Measurements from ENCODE around the gene SLC1A2. TPM values are rescaled to one million over a fixed set of nuclear protein-coding genes. Genes with fewer than 3 reads are reported as not detected.

Gene SLC1A2
- total RNA-seq, 2 experiments from 2014 or later: not detected

DNA sequence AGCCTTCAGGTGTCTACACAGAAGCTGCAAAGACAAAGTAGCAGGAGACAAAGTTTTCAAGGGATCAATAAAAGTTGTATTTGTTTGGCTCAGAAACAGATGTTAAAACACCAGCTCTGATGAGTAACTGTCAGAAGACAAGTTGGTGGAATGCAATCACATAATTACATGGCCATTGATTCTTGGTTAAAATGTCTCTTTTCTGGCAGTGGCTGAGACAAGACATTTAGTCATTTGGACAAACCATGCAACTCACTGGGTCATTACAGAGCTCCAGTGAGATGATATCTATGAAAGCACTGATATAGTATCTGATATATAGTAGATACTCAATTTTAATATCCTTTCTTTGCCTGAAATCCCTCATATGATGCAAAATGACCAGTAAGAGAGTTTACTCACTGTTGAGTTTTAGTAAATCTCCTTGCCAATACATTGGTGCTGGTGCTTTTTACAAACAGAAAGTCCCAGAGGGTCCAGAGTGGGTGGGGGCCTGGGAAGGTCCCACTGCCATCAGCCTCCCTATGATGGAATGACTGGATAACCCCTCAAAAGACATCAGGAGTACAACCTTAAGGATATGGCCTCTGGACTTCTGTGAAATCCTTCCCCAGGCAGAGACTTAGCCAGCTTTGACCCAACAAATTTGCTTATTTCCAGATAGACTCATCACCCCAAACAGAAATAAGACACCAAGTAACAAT, 95.0 kb downstream of the SLC1A2 start:
- Histone ChIP-seq H4K20me1 (ENCODE audit: insufficient read depth, low read length) (no peaks in the 10 kb centered on the region), H3K27ac (ENCODE audit: low read depth, low read length, poor library complexity, severe bottlenecking) (no peak overlapping the region), H3K4me3 (ENCODE audit: low read depth, low read length, poor library complexity, severe bottlenecking) (no peak overlapping the region), H3K4me1 (ENCODE audit: insufficient read depth, low read length, poor library complexity, severe bottlenecking) (no peaks in the 10 kb centered on the region), H3K79me2 (ENCODE audit: insufficient read depth, low read depth, low read length) (no peaks in the 10 kb centered on the region), H3K9me2 (ENCODE audit: insufficient read depth, low read length) (no peaks in the 10 kb centered on the region), H3K4me2 (ENCODE audit: low read length) (no peak overlapping the region), H2AFZ (ENCODE audit: low read length) (no peak overlapping the region), H3K36me3 (ENCODE audit: insufficient read depth, low read length) (no peaks in the 10 kb centered on the region), H3K9me3 (ENCODE audit: low read length) (no peaks in the 10 kb centered on the region)
- CTCF ChIA-PET (ENCODE audit: unreplicated experiment): no interaction called here
- POLR2A ChIA-PET: interaction anchor here (0.5 kb wide), 1 partner anchor 299 kb away, joined by 3 read pairs; no protein-coding TSS in a partner anchor
- TF ChIP-seq CTCF (conservative IDR thresholded peaks at IDR 0.05; ENCODE audit: low read length) (no peak), EZH2phosphoT487 (IDR thresholded peaks at IDR 0.05; ENCODE audit: borderline replicate concordance, low read depth, low read length) (no peak)
- no peak for DNase-seq (ENCODE audit: low spot score)
- intact Hi-C loops (cut with micrococcal nuclease; ENCODE audit: unreplicated experiment): no loop called here
- BruUV-seq (replicated peaks): no TSS peak

DNA sequence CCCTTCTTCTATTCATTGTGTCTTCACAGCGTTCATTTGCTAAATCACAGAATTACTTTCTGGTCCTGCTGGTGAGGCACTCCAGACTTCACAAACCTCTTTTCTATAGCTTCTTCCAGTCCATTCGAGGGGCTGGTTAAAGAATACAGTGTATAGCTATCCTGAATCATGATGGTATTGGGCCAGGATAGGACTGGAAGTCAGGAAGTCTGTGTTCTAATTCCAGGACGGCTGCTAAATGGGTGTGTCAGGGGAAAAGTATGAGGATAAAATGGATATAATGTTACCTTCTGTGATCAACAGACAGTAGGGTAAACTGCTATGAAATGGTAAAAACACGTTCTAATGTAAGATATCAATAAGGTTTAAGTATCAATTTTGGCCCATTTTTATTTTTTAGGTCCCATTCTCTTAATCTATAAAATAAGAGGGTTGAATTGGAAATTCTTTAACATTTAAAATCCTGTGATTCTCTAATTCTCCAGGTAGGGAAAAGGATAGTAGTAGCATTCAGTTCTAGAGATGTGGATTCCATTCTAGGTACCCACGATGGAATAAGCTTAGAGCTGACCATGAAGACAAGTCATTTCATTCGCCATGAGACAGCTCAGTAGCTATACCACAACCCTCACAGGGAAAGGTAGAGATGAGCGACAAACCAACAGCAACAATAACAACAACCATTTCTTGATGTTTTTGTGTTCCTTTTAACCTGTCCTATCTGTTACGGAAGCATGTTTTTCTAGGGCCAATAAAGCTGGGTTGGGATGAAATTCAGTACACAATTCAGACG, 96.1 kb downstream of the SLC1A2 start:
- BruUV-seq (replicated peaks): no TSS peak
- Histone ChIP-seq H3K36me3 (ENCODE audit: insufficient read depth, low read length) (no peaks in the 10 kb centered on the region), H4K20me1 (ENCODE audit: insufficient read depth, low read length) (no peaks in the 10 kb centered on the region), H3K4me2 (ENCODE audit: low read length) (no peak overlapping the region), H3K9me2 (ENCODE audit: insufficient read depth, low read length) (no peaks in the 10 kb centered on the region), H2AFZ (ENCODE audit: low read length) (no peak overlapping the region), H3K27ac (ENCODE audit: low read depth, low read length, poor library complexity, severe bottlenecking) (no peak overlapping the region), H3K79me2 (ENCODE audit: insufficient read depth, low read depth, low read length) (no peaks in the 10 kb centered on the region), H3K9me3 (ENCODE audit: low read length) (no peaks in the 10 kb centered on the region), H3K4me1 (ENCODE audit: insufficient read depth, low read length, poor library complexity, severe bottlenecking) (no peaks in the 10 kb centered on the region), H3K4me3 (ENCODE audit: low read depth, low read length, poor library complexity, severe bottlenecking) (no peak overlapping the region)
- ChIA-PET POLR2A (no interaction called here), CTCF (ENCODE audit: unreplicated experiment) (no interaction called here)
- intact Hi-C loops (cut with micrococcal nuclease; ENCODE audit: unreplicated experiment): no loop called here
- DNase-seq (ENCODE audit: low spot score): no peak
- TF ChIP-seq EZH2phosphoT487 (IDR thresholded peaks at IDR 0.05; ENCODE audit: borderline replicate concordance, low read depth, low read length): no peak
- no peak for TF ChIP-seq CTCF (conservative IDR thresholded peaks at IDR 0.05; ENCODE audit: low read length)
